Glomerular endothelial cell (primary cell): ENCODE measurements around the gene SCLY. TPM values are rescaled to one million over a fixed set of nuclear protein-coding genes. Genes with fewer than 3 reads are reported as not detected.
A peak's percentile ranks its signal among the peaks of the same experiment; 100 is the strongest.
"Not testable (repeated sequence)": the region's sequence is repeated elsewhere in the genome, so short reads cannot be mapped to it uniquely, and the experiment has no call there.

ENCODE experiments used
- DNase-seq: peaks from one replicate; pipeline ENCODE4 v3.0.0-alpha.2; 2011; ENCODE audit warnings: low read depth, low spot score; ENCODE audit errors: extremely low read depth
- total RNA-seq: library from RNA; depleted of rRNA; stranded (reverse); fragments of >200 nt; gene quantifications from 2 replicates; pipeline ENCODE4 v1.2.3, GENCODE V29; 2015

Gene SCLY
- 16.3 and 22.9 TPM in 2 replicates for total RNA-seq

GRCh38 chr2:238060542-238061314 is at the start of gene SCLY:
Gene SCLY (plus strand): TSS chr2:238061001. CDS start chr2:238061055, 54 bp downstream.
- peak; percentile 62 for DNase-seq

GRCh38 chr2:238013806-238014205 is 47.0 kb upstream of the SCLY start:
- DNase-seq = no peak

- no peak for DNase-seq
Observed at GRCh38 chr2:238015705-238016104, 45.1 kb upstream of the SCLY start.

GRCh38 chr2:238016526-238016925 is 44.3 kb upstream of the SCLY start:
- DNase-seq = no peak

- DNase-seq = no peak
Observed at GRCh38 chr2:238019962-238020361, 40.8 kb upstream of the SCLY start.

- no peak for DNase-seq
Observed at GRCh38 chr2:238020816-238021215, 40.0 kb upstream of the SCLY start.

GRCh38 chr2:238021327-238021726 is 39.5 kb upstream of the SCLY start:
- no peak for DNase-seq

GRCh38 chr2:238022594-238023157 is 38.1 kb upstream of the SCLY start:
- no peak for DNase-seq

GRCh38 chr2:238023608-238024007 is 37.2 kb upstream of the SCLY start:
- no peak for DNase-seq

GRCh38 chr2:238024986-238025385 is 35.8 kb upstream of the SCLY start:
- no peak for DNase-seq

- no peak for DNase-seq
Observed at GRCh38 chr2:238025741-238026360, 35.0 kb upstream of the SCLY start.

GRCh38 chr2:238027058-238027457 is 33.7 kb upstream of the SCLY start:
- no peak for DNase-seq

GRCh38 chr2:238027591-238028415 is 33.0 kb upstream of the SCLY start:
- no peak for DNase-seq

GRCh38 chr2:238029853-238030252 is 30.9 kb upstream of the SCLY start:
- no peak for DNase-seq

- DNase-seq = no peak
Observed at GRCh38 chr2:238030422-238031155, 30.2 kb upstream of the SCLY start.

GRCh38 chr2:238031751-238032150 is 29.1 kb upstream of the SCLY start:
- no peak for DNase-seq

GRCh38 chr2:238032755-238033337 is 28.0 kb upstream of the SCLY start:
- DNase-seq = no peak

GRCh38 chr2:238033991-238034390 is 26.8 kb upstream of the SCLY start:
- DNase-seq = not testable (repeated sequence)

GRCh38 chr2:238038203-238038602 is 22.6 kb upstream of the SCLY start:
- no peak for DNase-seq

- DNase-seq = no peak
Observed at GRCh38 chr2:238039151-238039550, 21.6 kb upstream of the SCLY start.
